ENCODE data around the gene TNC. TPM values are rescaled to one million over a fixed set of nuclear protein-coding genes. Genes with fewer than 3 reads are reported as not detected.
A peak's percentile ranks its signal among the peaks of the same experiment; 100 is the strongest.

The TNC gene
- 52.9 TPM for total RNA-seq
- long read RNA-seq, full-length matches to known transcripts, result 3 of 70 reads
- long read RNA-seq, partial matches to known transcripts, result 14 of 70 reads
- long read RNA-seq, other reads (novel, unspliced or antisense), result 53 of 70 reads

GRCh38 chr9:115117999-115118878 is at the start of gene TNC:
TNC (minus strand) TSS chr9:115118157; CDS start chr9:115091018, 27,139 bp downstream.
- ATAC-seq, result peak; percentile 70
- no peaks in the 10 kb centered on the region for H3K27me3 ChIP-seq
- H3K4me1 ChIP-seq, result peaks cover 9% of the 10 kb centered on the region
- H3K27ac ChIP-seq, result peak within 1 kb of the TSS; percentile 65
- peak within 1 kb of the TSS; percentile 43 for H3K4me3 ChIP-seq
- no peaks in the 10 kb centered on the region for H3K36me3 ChIP-seq
- DNase-seq, result peak; percentile 74
- no peak for TF ChIP-seq CTCF (IDR thresholded peaks at IDR 0.05)
- intact Hi-C loops (cut with DNase I), result no loop called here
- no peaks in the 10 kb centered on the region for H3K9me3 ChIP-seq

DNA sequence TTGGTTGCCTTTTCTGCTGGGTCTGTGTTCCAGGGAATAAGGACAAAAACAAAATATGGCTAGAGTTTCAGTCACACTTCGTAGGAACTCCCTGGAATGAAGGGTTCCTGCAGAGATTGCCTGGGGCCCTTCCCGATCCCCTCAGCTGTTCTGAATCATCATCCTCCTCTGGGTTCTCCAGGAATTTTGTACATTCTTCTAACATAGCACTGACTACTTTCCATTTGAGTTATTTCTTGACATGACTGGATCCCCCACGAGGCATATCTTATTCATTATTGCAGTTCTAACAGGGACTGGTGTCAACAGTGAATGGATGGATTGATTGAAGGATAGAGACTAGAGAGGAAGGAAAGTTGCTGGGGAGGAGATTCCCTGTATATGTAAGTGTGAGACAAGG is 49.2 kb upstream of the TNC start:
- ATAC-seq (no peak), DNase-seq (no peak)
- Histone ChIP-seq H3K4me1 (no peaks in the 10 kb centered on the region), H3K27ac (no peak overlapping the region), H3K4me3 (no peak overlapping the region), H3K36me3 (no peaks in the 10 kb centered on the region), H3K9me3 (no peaks in the 10 kb centered on the region), H3K27me3 (no peaks in the 10 kb centered on the region)
- TF ChIP-seq CTCF (IDR thresholded peaks at IDR 0.05), result no peak
- intact Hi-C loops (cut with DNase I), result no loop called here

DNA sequence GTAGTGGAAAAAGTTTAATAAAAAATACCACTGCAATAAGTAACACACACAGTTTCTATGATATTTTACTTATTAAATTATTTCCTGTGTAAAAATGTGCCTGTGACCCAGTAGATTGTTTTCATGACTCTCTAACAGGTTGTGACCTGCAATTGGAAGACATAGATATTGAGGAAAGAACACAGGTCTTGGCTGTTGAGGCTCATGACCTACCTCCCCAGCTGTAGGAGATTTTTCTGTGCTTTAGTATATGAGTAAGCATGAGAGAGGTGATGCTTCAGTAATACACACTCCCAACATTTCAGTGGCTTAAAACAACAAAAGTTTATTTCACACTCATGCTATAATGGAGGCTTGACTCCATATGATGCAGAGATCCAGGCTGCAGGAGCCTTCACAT is 47.3 kb upstream of the TNC start:
- no peaks in the 10 kb centered on the region for H3K4me1 ChIP-seq
- H3K4me3 ChIP-seq, result no peak overlapping the region
- no peaks in the 10 kb centered on the region for H3K36me3 ChIP-seq
- DNase-seq (no peak), ATAC-seq (no peak)
- H3K27ac ChIP-seq, result no peak overlapping the region
- H3K9me3 ChIP-seq, result no peaks in the 10 kb centered on the region
- H3K27me3 ChIP-seq, result no peaks in the 10 kb centered on the region
- no peak for TF ChIP-seq CTCF (IDR thresholded peaks at IDR 0.05)
- intact Hi-C loops (cut with DNase I), result no loop called here

GRCh38 chr9:115164511-115164974 is 46.6 kb upstream of the TNC start:
- Histone ChIP-seq H3K4me1 (no peaks in the 10 kb centered on the region), H3K27ac (no peak overlapping the region), H3K4me3 (no peak overlapping the region), H3K27me3 (no peaks in the 10 kb centered on the region), H3K9me3 (no peaks in the 10 kb centered on the region), H3K36me3 (no peaks in the 10 kb centered on the region)
- DNase-seq, result no peak
- ATAC-seq, result no peak
- intact Hi-C loops (cut with DNase I), result no loop called here
- TF ChIP-seq CTCF (IDR thresholded peaks at IDR 0.05), result no peak

DNA sequence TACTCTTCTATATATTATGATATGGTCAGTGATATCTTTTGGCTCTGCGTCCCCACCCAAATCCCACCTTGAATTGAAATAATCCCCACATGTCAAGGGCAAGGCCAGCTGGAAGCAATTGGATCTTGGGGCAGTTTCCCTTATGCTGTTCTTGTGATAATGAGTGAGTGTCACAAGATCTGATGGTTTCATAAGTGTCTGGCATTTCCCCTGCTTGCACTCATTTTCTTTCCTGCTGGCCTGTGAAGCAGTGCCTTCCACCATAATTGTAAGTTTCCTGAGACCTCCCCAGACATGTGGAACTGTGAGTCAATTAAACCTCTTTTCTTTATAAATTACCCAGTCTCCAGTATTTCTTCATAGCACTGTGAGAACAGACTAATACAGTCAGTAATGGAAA is 45.0 kb upstream of the TNC start:
- Histone ChIP-seq H3K4me1 (no peaks in the 10 kb centered on the region), H3K4me3 (no peak overlapping the region), H3K9me3 (no peaks in the 10 kb centered on the region), H3K27ac (no peak overlapping the region), H3K36me3 (no peaks in the 10 kb centered on the region), H3K27me3 (no peaks in the 10 kb centered on the region)
- no peak for ATAC-seq
- DNase-seq, result no peak
- intact Hi-C loops (cut with DNase I), result no loop called here
- no peak for TF ChIP-seq CTCF (IDR thresholded peaks at IDR 0.05)

Data from upper lobe of right lung (tissue), 1 donor.